Measurements from ENCODE around the gene SLC2A9. TPM values are rescaled to one million over a fixed set of nuclear protein-coding genes. Genes with fewer than 3 reads are reported as not detected.

SLC2A9 gene
- total RNA-seq, 1 donor from 2014 or later = 2.4 TPM

DNA sequence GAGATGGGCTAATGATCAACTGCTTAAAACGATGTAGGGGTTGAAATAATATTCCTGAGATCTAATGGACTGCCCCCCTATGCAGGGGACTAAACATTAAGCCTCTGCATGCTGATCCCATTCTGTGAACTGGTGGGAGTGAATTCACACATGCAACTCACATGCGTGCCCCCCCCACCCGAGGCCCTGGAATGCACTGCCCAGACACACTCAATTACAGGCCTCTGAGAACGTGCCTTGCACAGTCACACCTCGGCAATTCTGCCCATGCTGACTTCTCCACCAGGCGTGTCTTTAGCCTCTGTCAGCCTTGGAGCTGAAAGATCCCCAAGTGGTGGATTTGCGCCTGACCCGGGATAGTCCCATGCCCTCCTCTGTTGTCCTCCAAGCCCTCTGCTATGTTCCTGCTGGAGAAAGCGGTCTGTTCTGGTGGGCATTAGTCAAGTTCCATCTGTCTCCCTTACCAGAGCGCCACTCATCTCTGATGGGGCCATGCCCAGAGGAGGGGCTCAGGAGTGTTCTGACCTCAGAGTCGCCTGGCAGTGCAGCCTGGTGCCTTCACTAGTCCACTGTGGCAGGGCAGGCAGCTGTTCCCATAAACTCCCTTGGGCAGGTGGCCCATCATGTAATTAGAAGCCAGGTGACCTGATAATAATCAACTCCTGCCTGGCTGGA, 153.4 kb downstream of the SLC2A9 start:
- no peaks in the 10 kb centered on the region for H3K4me1 Mint-ChIP-seq
- no peak for DNase-seq
- no peaks in the 10 kb centered on the region for H3K36me3 Mint-ChIP-seq (ENCODE audit: low read depth)
- peaks cover 2% of the 10 kb centered on the region for H3K27me3 Mint-ChIP-seq
- H3K27ac Mint-ChIP-seq = no peak overlapping the region
- H3K9me3 Mint-ChIP-seq = no peaks in the 10 kb centered on the region
- intact Hi-C loops (cut with micrococcal nuclease) = no loop called here
- H3K4me3 Mint-ChIP-seq = no peak overlapping the region

DNA sequence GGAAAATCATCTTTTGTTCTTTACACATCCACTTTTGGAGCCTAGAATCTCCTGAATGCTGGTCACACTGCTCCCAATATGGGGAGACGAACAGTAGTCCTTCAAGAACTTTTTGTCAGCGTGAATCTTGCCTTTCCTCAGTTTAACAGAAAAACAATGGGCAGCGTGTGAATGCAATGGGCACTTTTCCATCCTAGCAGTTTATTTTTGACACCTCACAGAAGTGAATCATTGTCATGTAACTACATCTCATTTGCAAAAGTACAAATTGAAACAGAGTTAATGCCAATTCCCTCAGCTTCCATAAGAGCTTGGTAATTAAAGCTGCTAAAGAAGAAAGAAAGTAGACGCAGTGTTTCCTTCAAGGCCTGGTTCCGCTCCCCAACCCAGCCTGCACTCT, 154.4 kb downstream of the SLC2A9 start:
- peaks cover 2% of the 10 kb centered on the region for H3K27me3 Mint-ChIP-seq
- H3K4me1 Mint-ChIP-seq = no peaks in the 10 kb centered on the region
- no peak overlapping the region for H3K4me3 Mint-ChIP-seq
- no peak overlapping the region for H3K27ac Mint-ChIP-seq
- no peak for DNase-seq
- no peaks in the 10 kb centered on the region for H3K9me3 Mint-ChIP-seq
- intact Hi-C loops (cut with micrococcal nuclease) = no loop called here
- H3K36me3 Mint-ChIP-seq (ENCODE audit: low read depth) = no peaks in the 10 kb centered on the region

DNA sequence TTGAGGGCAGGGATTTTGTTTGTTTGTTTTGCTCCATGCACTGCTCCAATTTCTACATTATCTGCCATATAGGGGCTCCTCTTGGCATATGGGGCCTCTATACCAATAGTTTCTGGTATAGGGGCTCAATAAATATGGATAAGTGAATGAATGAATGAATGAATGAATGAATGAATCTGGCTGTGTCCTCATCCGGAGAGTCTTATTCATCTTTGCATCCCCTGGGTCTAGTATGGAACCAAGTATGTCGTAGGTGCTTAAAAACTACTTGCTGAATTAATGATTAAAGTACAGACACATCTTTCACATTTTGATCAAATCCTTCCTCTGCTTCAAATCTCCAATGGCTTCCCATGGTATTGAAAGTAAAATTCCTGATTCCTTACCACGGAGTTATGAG, 159.7 kb downstream of the SLC2A9 start:
- intact Hi-C loops (cut with micrococcal nuclease) = no loop called here
- no peak for DNase-seq
- Mint-ChIP-seq H3K9me3 (no peaks in the 10 kb centered on the region), H3K4me1 (no peaks in the 10 kb centered on the region), H3K27ac (no peak overlapping the region), H3K27me3 (no peaks in the 10 kb centered on the region), H3K4me3 (no peak overlapping the region), H3K36me3 (ENCODE audit: low read depth) (no peaks in the 10 kb centered on the region)

DNA sequence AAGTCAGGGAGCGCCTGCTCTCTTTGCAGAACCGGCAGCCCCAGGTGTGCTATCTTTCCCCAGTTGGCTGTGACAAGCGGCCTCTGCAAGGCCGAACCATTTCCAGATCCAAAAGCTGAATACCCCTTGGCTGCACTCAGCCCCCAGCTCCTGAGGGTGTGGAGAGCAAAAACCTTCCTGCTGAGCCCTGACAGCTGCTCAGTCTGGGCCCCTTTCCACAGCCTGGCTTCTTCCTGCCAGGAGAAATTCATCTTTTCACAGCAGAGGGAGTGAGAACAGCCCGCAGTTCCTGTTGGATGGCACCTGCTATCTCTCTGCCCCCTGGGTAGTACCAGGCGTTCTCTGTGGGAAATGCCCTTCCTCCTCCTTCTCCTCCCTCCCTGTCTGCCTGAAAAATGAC, 161.5 kb downstream of the SLC2A9 start:
- peaks cover 1% of the 10 kb centered on the region for H3K27me3 Mint-ChIP-seq
- DNase-seq = no peak
- intact Hi-C loops (cut with micrococcal nuclease) = no loop called here
- H3K36me3 Mint-ChIP-seq (ENCODE audit: low read depth) = no peaks in the 10 kb centered on the region
- H3K4me1 Mint-ChIP-seq = no peaks in the 10 kb centered on the region
- H3K27ac Mint-ChIP-seq = no peak overlapping the region
- H3K9me3 Mint-ChIP-seq = no peaks in the 10 kb centered on the region
- no peak overlapping the region for H3K4me3 Mint-ChIP-seq

DNA sequence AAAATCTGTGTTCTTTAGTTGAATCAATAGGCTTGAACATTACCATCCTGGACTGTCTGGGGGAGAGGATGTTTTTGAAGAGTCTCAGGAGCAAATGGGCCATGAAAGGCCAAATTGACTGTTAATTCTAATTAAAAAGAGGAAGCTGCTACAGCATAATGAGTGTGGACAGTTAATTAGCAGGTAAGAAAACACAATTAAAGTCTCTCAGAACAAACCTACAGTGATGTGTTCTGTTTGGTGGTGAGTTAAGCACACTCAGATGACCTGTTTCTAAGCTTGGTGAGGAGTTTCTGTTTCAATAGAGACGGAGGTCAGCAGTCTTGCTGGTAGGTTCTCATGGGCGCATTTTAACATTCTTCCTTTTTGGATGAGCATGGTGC, 171.8 kb downstream of the SLC2A9 start:
- Mint-ChIP-seq H3K9me3 (no peaks in the 10 kb centered on the region), H3K27ac (no peak overlapping the region), H3K4me1 (no peaks in the 10 kb centered on the region), H3K36me3 (ENCODE audit: low read depth) (no peaks in the 10 kb centered on the region), H3K4me3 (no peak overlapping the region), H3K27me3 (peaks cover under 1% of the 10 kb centered on the region)
- DNase-seq = no peak
- intact Hi-C loops (cut with micrococcal nuclease) = no loop called here

DNA sequence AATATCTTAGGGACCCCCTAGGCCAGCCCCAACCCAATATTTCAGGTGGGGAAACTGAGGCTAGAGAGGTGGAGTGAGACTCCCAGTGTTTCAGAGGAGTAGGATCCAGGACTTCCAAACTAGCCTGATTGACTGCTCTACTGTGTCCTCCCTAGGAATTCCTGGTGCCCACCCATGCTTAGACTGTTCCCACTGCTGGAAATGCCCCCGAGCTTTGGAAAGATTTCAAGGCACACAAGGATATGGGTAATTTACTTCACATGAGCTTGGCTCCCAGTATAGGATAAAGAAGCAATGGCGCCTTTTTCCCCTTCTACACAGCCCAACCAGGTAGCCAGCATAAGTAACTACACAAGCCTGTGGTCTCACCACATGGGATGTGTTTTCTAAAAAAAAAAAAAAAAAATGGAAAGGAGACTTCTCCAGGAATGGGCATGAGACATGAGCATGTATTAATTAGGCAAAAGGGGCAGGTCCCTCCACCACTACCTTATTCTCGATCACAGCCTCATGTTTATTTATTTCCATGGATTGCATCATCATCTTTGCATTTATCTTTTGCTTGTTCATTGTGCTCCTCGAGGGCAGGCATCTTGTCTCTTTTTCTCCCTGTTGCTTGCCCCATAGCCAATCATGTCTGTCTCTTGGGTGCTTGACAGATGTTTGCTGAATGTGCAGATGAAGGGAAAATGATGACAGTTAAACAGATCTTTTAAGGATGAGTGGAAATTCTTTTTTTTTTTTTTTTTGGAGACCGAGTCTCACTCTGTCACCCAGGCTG, 173.1 kb downstream of the SLC2A9 start:
- Mint-ChIP-seq H3K27me3 (no peaks in the 10 kb centered on the region), H3K4me3 (no peak overlapping the region), H3K27ac (no peak overlapping the region), H3K36me3 (ENCODE audit: low read depth) (no peaks in the 10 kb centered on the region), H3K9me3 (no peaks in the 10 kb centered on the region), H3K4me1 (no peaks in the 10 kb centered on the region)
- no peak for DNase-seq
- intact Hi-C loops (cut with micrococcal nuclease) = no loop called here

DNA sequence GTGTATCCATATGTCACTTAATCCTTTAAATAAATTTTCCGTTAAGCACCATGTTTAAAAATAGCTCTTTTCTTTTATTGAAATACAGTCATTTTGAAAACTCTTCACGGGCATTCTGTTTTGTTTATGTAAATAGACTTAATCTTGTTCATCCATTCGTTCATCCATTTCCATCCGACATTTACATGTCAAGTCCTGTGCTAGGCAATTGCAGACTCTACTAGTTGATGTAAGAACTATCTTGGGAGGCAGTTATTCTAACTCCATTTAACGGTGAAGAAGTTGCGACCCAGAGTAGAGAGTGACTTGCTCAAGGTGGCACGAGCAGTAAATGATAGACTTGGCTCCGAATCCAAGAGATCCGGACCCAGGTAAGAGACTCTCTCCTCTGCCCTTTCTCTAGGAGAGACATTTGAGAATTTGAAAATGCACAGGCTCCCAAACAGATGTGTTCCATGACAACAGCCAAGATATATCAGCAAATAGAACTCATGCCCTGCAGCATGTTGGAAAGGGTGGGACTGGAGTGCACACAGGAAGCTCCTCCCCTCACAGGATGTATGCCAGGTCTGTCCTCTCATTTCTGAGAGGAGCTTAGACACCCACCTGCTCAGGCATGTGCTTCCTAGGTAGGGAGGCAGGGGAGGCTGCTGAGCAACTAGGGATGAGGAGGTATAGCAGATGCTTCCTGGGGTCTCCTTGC, 175.4 kb downstream of the SLC2A9 start:
- peaks cover 9% of the 10 kb centered on the region for H3K9me3 Mint-ChIP-seq
- intact Hi-C loops (cut with micrococcal nuclease) = no loop called here
- H3K4me1 Mint-ChIP-seq = no peaks in the 10 kb centered on the region
- peaks cover 2% of the 10 kb centered on the region for H3K27me3 Mint-ChIP-seq
- DNase-seq = no peak
- H3K4me3 Mint-ChIP-seq = no peak overlapping the region
- no peak overlapping the region for H3K27ac Mint-ChIP-seq
- H3K36me3 Mint-ChIP-seq (ENCODE audit: low read depth) = no peaks in the 10 kb centered on the region

DNA sequence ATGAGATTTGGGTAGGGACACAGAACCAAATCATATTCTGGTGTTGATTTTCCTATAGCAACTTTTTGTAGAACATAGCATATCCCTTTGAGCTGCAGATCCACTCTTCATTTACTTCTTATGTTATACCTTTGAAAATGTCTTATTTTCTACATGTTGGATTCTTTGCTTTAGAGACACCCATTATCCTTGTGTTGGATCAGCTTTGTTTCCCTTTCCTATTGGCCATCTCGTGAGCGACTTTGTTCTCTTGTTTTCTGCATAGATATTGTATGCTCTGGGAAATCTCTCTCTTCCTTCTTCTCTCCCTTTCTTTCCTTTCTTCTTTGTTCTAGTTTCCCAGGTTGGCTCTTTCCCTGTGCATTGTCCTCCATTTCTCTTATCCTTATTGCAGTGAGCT, 180.2 kb downstream of the SLC2A9 start:
- no peak for DNase-seq
- Mint-ChIP-seq H3K4me3 (no peak overlapping the region), H3K9me3 (peaks cover 16% of the 10 kb centered on the region), H3K27me3 (peaks cover 10% of the 10 kb centered on the region), H3K36me3 (ENCODE audit: low read depth) (no peaks in the 10 kb centered on the region), H3K4me1 (no peaks in the 10 kb centered on the region), H3K27ac (no peak overlapping the region)
- intact Hi-C loops (cut with micrococcal nuclease) = no loop called here

DNA sequence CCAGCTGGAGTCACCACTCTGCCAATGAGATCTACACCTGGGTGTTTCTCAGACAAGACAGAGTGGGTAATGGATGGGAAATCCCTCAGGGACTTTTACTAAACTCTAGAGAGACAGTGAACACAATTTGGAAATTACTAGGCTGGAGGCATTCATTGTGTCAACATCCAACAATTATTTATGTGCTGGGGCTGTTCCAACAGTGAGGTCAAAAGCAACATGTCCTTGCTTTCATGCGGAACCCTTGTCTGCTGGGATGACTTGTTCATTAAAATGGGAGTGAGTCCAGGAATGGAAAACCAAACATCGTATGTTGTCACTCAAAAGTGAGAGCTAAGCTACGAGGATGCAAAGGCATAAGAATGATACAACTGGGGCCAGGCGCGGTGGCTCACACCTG, 185.9 kb downstream of the SLC2A9 start:
- DNase-seq = no peak
- peaks cover 4% of the 10 kb centered on the region for H3K9me3 Mint-ChIP-seq
- intact Hi-C loops (cut with micrococcal nuclease) = no loop called here
- H3K27me3 Mint-ChIP-seq = peaks cover 8% of the 10 kb centered on the region
- no peak overlapping the region for H3K4me3 Mint-ChIP-seq
- H3K36me3 Mint-ChIP-seq (ENCODE audit: low read depth) = no peaks in the 10 kb centered on the region
- H3K27ac Mint-ChIP-seq = no peak overlapping the region
- no peaks in the 10 kb centered on the region for H3K4me1 Mint-ChIP-seq

DNA sequence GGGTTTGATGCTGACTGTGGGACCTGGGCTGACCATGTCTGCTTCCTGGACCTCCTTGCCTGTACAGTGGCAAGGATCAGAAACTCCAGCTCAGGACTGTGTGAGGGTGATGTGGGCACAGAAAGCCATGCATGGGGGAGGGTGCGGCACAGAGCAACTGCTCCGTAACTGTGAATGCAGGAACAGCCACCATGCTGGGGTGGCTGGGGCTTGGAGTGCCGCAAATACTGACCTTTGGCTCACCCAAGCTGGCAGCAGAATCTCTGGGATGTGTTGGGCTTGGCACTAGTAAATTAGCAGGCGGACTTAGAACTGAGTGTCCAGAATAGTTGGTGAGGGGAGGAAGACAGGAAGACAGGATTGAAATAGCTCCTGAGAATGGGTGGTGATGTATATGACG, 187.9 kb downstream of the SLC2A9 start:
- Mint-ChIP-seq H3K4me1 (no peaks in the 10 kb centered on the region), H3K9me3 (no peaks in the 10 kb centered on the region), H3K27me3 (peaks cover 5% of the 10 kb centered on the region), H3K36me3 (ENCODE audit: low read depth) (no peaks in the 10 kb centered on the region), H3K27ac (no peak overlapping the region), H3K4me3 (no peak overlapping the region)
- no peak for DNase-seq
- intact Hi-C loops (cut with micrococcal nuclease) = no loop called here

DNA sequence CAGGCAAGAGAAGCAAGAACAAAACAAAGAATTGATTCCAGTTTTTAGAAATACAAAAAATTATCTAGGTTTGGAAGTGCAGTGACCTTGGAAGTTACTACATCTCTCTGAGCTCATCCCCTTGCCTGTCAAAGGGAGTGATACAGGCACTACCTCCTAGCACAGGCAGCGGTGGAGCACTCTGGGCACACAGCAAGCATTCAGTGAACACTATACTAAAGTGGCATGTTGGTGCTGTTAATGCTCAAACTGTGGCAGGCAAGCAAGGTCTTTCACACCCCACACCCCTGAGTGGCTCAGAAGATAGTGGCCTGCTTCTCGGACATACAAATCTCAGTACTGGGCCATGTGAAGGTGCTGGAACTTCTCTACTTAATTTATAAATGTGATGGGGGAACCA, 188.7 kb downstream of the SLC2A9 start:
- Mint-ChIP-seq H3K27me3 (peaks cover 6% of the 10 kb centered on the region), H3K27ac (no peak overlapping the region), H3K4me3 (no peak overlapping the region), H3K4me1 (no peaks in the 10 kb centered on the region), H3K36me3 (ENCODE audit: low read depth) (no peaks in the 10 kb centered on the region), H3K9me3 (no peaks in the 10 kb centered on the region)
- no peak for DNase-seq
- intact Hi-C loops (cut with micrococcal nuclease) = no loop called here

DNA sequence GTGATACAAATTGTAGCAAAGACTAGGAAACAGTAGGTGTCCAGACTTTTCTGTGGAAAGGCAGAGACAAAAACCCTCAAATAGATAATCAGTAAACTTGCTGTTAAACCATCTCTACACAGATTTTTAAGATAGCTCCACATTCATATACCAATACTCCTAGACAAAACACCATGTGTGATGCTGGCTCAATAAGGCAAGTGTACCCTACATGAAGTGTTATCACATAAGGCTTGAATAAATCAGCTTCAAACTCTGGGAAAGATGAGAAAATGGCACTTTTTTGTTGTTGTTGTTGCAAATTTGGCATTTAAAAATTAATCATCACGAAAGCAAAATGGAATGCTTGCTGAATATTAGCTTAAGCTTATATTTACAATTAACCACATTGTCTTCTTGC, 194.7 kb downstream of the SLC2A9 start:
- no peaks in the 10 kb centered on the region for H3K9me3 Mint-ChIP-seq

DNA sequence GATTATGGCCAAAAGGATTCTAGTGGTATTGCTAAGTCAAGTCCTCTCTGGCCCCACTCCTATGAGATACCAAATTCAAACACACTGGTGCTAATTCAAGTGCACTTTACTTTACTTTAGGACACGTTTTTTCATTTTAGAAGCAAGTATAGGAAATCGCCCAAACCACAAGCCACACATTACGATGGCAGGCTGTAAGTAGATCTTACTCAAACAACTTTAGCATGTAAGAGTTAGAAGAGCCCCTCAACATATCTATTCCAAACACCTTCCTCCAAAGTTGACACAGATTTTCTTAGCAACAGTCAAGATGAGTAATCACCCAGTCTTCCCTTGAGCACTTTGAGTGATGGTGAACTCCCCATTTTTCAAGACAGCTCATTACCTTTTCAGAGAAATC, 196.2 kb downstream of the SLC2A9 start:
- peak overlapping the region; percentile 9 for H3K27ac Mint-ChIP-seq
- peak; percentile 78 for DNase-seq
- H3K4me1 Mint-ChIP-seq = peaks cover 14% of the 10 kb centered on the region
- H3K36me3 Mint-ChIP-seq (ENCODE audit: low read depth) = no peaks in the 10 kb centered on the region
- H3K27me3 Mint-ChIP-seq = peaks cover 30% of the 10 kb centered on the region
- intact Hi-C loops (cut with micrococcal nuclease) = loop anchor here (2.0 kb wide), 1 partner anchor 178 kb away; no protein-coding TSS in a partner anchor
- H3K4me3 Mint-ChIP-seq = no peak overlapping the region
- H3K9me3 Mint-ChIP-seq = no peaks in the 10 kb centered on the region

More for the DNA sequence above, 194.7 kb downstream of the SLC2A9 start:
- no peak for DNase-seq
- no peaks in the 10 kb centered on the region for H3K36me3 Mint-ChIP-seq (ENCODE audit: low read depth)
- intact Hi-C loops (cut with micrococcal nuclease) = no loop called here
- H3K4me3 Mint-ChIP-seq = no peak overlapping the region
- peaks cover 23% of the 10 kb centered on the region for H3K27me3 Mint-ChIP-seq
- H3K27ac Mint-ChIP-seq = no peak overlapping the region
- peaks cover 14% of the 10 kb centered on the region for H3K4me1 Mint-ChIP-seq

DNA sequence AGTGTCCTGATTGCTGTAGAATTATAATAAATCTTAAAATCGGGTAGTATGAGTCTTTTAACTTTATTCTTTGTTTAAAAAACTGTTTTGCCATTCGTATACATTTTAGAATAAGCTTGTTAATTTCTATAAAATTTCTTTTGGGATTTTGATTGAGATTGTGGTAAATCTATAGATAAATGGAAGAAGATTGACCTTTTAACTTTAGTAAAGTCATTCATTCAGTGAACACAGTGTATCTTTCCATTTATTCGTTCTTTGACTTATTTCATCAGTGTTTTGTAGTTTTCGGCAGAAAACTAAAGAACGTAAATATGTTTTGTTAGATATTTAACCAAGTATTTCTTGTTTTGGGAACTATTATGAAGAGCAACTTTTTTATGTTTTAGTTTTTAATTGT, 201.0 kb downstream of the SLC2A9 start:
- H3K27me3 Mint-ChIP-seq = peaks cover 39% of the 10 kb centered on the region
- peaks cover 9% of the 10 kb centered on the region for H3K4me1 Mint-ChIP-seq
- no peak overlapping the region for H3K27ac Mint-ChIP-seq
- intact Hi-C loops (cut with micrococcal nuclease) = no loop called here
- H3K4me3 Mint-ChIP-seq = no peak overlapping the region
- no peak for DNase-seq
- no peaks in the 10 kb centered on the region for H3K36me3 Mint-ChIP-seq (ENCODE audit: low read depth)
- no peaks in the 10 kb centered on the region for H3K9me3 Mint-ChIP-seq
